ENCODE data around the gene ETV3L. TPM values are rescaled to one million over a fixed set of nuclear protein-coding genes. Genes with fewer than 3 reads are reported as not detected.

ETV3L gene
- total and polyA plus RNA-seq, 2 of the 8 experiments (the other 6 are each of a cell fraction or from before 2014, with no cell fraction given): 0.17 to 0.26 TPM

DNA sequence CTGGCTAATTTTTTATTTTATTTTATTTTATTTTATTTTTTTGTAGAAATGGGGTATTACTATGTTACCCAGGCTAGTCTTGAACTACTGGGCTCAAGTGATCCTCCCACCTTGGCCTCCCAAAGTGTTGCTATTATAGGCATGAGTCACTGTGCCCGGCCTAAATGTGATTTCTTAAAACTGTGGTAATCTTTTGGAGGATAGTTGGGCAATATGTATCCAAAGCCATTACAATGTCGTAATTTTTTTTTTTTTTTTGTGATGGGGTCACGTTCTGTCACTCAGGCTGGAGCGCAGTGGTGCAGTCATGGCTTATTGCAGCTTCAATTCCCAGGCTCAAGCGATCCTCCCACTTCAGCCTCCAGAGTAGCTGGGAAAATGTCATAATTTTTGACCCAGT, 14.2 kb downstream of the ETV3L start (continued):
- TF ChIP-seq CTCF (IDR thresholded peaks at IDR 0.05; ENCODE audit: control extremely low read depth in 1 of 3, insufficient read depth in 1 of 3, low read depth in 1 of 3, low read length in 3 of 3) (no peak), EP300 (IDR thresholded peaks at IDR 0.05; ENCODE audit: borderline replicate concordance in 1 of 2, low read depth in 2 of 2, low read length in 2 of 2) (no peak), SP2 (IDR thresholded peaks at IDR 0.05; ENCODE audit: low read length) (no peak), TBP (IDR thresholded peaks at IDR 0.05; ENCODE audit: low read depth, low read length) (no peak), TAF1 (IDR thresholded peaks at IDR 0.05; ENCODE audit: low read depth, low read length) (no peak), JUN (IDR thresholded peaks at IDR 0.05; ENCODE audit: low read depth, low read length) (no peak), SIX5 (IDR thresholded peaks at IDR 0.05; ENCODE audit: low read depth, low read length) (no peak), HDAC2 (IDR thresholded peaks at IDR 0.05; ENCODE audit: borderline replicate concordance in 1 of 2, low read depth in 2 of 2, low read length in 2 of 2) (no peak), SUZ12 (IDR thresholded peaks at IDR 0.05; ENCODE audit: low read length) (no peak), EGR1 (IDR thresholded peaks at IDR 0.05; ENCODE audit: borderline replicate concordance, low read depth, low read length) (no peak)
